LoVo (cell line): ENCODE results near the gene CAPN2.
A peak's percentile ranks its signal among the peaks of the same experiment; 100 is the strongest.
"Not testable (repeated sequence)": the region's sequence is repeated elsewhere in the genome, so short reads cannot be mapped to it uniquely, and the experiment has no call there.

ENCODE experiments used
- DNase-seq: peaks from one replicate; pipeline ENCODE4 v3.0.0-alpha.2; 2016; ENCODE audit warnings: low spot score

The CAPN2 gene

GRCh38 chr1:223717123-223717522, 4.8 kb downstream of the CAPN2 start:
- DNase-seq, result no peak

GRCh38 chr1:223717695-223718363, 5.5 kb downstream of the CAPN2 start:
- no peak for DNase-seq

DNA sequence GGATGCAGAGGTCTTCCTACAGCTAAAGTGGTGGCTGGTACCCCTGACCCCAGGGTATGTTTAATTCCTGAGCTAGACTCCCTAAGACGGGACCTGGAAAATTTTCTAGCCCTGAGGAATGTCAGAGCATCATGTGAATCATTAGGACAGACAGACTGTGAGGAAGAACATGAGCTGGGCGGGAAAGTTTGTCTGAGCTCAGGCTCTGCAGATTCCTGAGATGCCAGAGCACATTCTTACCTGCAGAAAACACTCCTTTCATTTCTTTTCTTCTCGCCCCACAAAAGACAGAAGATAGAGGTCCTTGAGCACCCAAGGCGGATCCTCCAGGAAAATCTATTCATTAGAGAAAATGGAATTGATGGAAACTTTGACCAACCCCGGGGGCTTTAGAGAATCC, 6.5 kb downstream of the CAPN2 start:
- no peak for DNase-seq

GRCh38 chr1:223720971-223721591, 8.7 kb downstream of the CAPN2 start:
- DNase-seq, result no peak

- DNase-seq, result no peak
Measured at GRCh38 chr1:223721658-223722607, 9.6 kb downstream of the CAPN2 start.

DNA sequence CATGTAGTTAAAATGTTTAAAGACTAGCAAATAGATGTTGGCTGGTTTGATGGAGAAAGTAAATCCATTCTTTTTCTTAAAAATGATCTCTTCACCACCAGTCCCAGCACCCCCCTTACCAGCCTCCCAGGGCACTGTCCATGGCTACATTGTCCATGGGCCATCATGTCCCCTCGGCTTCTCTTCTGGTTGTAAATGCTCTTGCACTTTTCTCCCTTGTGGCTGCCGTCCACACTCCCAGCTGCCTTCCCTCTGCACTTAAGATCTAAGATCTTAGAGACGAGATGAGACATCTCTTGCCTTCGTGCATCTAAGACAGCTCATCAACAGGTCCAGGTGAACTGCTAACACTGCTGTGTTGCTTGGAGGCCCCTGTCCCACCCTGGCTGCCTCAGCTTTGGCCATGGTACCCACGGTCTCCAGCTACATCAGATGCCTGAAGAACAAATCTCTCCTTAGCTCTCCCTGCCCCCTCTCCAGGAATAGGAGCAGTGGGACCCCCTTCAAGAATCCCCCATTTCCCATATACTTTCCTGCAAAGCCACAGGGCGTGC, 11.1 kb downstream of the CAPN2 start:
- DNase-seq, result no peak

DNA sequence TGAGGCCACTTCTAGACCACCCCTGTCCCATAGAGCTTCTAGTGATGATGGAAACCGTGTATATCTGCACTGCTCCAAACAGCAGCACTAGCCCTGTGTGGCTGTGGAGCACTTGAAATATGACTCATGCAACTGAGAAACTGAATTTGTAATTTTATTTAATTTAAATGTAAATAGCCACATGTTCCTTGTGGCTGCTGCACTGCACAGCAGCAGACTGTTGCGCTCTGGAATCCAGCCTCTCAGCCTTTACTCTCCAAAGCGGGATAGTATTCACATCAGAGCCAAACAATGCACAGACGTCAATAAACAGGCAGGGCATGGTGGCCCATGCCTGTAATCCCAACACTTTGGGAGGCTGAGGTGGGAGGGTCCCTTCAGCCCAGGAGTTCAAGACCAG, 12.0 kb downstream of the CAPN2 start:
- no peak for DNase-seq

DNA sequence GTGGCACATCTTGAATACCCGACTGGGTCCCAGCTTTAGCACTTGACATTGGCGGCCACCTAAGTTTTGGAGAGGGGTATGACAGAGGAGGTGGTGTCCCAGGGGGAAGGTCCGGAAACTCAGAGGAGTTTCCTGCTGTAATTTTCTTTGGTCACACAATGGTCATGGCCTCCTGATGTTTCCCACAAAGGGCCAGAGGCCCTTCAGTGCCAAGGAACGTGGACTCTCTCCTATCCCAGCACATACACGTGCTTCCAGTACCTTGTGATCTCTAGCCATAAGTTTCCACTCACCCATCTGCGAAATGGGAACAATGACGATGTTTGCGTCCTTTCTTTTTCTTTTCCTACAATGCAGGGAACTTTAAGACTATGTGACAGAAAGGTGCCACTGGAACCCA, 13.2 kb downstream of the CAPN2 start:
- DNase-seq, result no peak

DNA sequence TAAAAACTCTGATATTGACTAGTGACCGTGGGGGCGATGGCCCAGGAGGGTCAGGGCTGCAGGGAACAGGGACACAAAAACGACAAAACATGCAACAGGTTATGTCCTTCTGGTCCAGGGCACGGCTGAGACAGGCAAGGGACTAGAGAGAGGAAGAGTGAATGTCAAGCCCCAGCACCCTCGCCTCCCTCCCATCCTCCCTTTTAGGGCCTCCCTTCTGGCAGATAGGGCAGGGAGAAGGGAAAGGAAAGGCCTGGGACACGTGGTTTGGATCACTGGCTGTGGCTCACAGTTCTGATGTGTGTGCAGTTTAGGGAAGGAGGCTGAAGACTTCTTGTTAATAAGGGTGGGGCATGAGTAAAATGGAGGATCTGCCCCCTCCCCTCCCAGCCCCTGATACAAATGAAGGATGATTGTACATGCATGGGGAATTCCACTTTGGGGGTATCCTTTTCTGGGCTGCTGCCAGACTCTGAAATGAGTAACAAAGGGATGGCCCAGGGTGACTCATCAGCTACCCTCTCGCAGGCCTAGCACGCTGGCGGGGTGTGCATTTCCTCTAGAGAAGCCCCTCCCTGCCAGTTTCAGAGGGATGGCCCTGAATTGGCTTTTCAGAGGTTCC, 14.2 kb downstream of the CAPN2 start:
- DNase-seq, result peak; percentile 54

- DNase-seq, result no peak
Measured at GRCh38 chr1:223727541-223727940, 15.2 kb downstream of the CAPN2 start.

DNA sequence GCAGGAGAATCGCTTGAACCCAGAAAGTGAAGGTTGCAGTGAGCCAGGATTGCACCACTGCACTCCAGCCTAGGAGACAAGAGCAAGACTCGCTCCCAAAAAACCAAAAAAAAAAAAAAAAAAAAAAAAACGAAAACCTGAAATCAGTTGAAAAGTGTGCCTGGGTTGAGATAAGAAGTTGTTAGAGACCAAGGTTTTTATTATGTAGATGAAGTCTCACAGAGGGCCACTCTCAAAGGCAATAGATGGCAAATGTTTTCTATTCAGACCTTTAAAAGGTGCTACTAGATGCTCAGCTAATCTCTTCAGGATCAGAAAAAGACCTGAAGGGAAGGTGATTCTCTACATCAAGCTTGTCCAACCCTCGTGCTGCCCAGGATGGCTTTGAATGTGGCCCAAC, 17.6 kb downstream of the CAPN2 start:
- DNase-seq, result no peak

DNA sequence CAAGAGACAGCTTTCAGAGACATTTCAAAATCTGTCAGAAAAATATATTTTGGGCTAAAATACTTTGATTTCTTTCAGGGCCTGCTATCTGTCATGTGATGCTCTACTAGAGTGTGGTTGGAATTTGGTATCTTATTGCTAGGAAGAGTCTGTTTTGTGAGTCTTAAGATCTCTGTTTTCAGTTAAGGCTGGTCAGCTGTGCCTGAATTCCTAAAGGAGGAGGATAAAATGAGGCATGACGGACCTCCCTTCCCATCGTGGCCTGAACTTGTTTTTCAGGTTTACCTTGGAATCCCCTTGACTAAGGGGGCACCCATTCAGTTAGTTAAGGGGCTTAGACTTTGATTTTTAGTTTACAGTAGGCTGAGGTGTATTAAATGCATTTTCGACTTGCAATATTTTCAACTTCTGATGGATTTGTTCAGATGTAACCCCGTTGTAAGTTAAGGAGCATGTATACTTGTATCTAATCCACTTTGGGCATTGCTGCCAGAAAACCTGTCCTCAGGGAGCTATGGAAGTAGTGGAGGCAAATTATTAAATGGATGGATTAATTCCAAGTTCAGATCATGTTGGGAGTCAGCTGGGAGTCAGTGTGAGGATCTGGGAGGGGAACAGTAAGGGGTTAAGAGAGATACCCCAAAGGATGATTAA, 18.3 kb downstream of the CAPN2 start:
- DNase-seq, result no peak

- no peak for DNase-seq
Measured at GRCh38 chr1:223731133-223731770, 18.9 kb downstream of the CAPN2 start.

DNA sequence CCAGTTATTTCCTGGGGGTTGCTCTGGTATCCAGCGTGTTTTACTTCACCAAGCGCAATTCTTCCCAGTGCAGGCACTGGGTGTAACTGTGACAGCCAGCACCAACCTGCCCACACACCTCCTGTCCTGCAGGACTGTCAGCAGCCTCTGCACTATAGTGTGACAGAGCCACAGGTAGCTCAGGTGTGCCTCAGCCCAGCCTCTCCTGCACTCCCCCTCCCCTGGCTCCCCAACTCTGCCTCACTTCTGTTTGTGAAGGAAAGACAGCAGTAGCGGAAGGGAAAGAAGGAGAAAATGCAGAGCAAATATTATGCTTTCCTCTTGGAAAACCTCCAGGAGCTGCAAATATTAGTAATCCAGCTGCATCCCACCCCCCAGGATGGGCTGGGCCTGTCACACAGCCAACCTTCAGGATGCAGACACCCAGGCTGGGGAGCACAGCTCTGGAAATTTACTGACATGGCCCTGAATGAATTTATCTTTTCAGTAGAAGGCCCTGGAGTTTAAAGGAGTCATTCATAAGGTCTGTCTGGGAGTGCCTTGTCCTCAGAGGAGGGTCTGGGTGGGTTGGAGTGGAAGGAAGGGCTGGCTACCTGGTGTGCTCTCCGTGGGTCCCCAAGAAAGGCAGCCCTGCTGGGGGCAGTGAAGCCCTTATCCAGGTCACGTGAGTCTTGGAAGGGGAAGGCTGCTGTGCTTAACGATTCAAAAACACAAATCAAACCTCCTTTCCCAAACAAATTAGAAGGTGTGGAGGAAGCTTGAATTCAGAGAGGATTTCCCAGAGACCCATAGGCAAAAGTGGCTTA, 20.9 kb downstream of the CAPN2 start:
- DNase-seq, result no peak

DNA sequence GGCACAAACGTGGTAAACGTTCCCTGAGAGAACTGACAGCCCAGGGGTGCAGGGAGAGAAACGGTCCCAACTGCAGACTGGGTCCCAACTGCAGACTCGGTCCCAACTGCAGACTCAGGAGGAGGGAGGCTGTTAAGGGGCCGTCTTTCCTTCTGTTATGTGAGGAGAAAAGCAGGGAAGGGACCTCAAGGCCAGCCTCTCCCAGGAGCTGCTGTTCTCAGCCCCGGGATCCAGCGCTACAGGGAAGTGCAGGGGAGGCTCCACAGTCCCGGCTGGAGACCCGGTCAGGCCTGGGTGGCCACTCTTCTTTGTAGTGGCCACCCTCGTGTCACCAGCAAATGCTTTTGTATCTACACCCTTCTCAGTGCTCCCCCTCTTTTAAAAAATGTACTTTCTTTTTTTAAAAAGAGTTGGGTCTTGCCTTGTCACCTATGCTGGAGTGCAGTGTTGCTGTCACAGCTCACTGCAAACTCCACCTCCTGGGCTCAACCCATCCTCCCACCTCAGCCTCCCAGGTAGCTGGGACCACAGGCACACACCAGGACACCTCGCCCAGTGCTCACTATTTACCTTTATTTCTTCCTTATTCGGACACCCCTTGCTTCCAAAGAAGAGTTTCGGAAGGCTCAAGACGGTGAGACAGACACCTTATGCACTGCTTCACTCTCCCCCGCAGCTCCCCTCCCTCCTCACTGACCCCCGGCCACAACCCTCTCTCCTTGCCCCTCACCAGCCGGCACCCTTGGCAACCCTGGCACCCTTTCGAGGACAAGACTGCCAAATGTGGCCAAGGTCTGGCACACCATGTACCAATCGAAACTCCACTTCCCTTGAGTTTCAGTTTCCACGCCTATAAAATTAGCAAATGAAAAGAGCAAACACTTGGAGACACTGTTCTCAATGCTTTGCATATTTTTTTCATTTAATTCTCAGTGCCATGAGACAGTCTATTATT, 21.8 kb downstream of the CAPN2 start:
- no peak for DNase-seq

- DNase-seq, result not testable (repeated sequence)
Measured at GRCh38 chr1:223736638-223737037, 24.3 kb downstream of the CAPN2 start.

DNA sequence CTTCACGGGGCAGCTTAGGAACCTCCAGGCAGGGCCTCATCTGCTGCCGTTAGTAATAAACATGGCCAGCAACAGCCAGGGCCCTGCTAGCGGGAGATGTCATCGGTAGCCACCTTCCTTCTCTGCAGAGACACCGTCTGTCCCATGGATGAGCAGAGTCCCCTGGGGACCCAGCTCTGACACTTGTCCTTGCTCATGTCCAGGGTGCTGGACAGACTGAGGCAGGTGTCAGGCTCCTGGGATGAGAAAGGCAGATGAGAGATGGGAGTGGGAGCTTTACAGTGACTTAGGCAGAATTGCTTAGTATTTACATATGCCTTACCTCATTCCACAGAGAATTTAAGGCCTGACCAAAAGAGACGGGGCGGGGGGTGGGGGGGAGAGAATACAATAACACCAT, 25.0 kb downstream of the CAPN2 start:
- DNase-seq, result no peak

GRCh38 chr1:223738465-223739365, 26.4 kb downstream of the CAPN2 start:
- no peak for DNase-seq
